HS-5 (cell line): ENCODE data around the gene SPATA17.

Experiments
- DNase-seq: peaks from one replicate; pipeline ENCODE4 v3.0.0-alpha.2; 2012; ENCODE audit warnings: low read depth

SPATA17 gene

GRCh38 chr1:217911908-217912307 lies 280.8 kb downstream of the SPATA17 start:
- DNase-seq, result no peak

DNA sequence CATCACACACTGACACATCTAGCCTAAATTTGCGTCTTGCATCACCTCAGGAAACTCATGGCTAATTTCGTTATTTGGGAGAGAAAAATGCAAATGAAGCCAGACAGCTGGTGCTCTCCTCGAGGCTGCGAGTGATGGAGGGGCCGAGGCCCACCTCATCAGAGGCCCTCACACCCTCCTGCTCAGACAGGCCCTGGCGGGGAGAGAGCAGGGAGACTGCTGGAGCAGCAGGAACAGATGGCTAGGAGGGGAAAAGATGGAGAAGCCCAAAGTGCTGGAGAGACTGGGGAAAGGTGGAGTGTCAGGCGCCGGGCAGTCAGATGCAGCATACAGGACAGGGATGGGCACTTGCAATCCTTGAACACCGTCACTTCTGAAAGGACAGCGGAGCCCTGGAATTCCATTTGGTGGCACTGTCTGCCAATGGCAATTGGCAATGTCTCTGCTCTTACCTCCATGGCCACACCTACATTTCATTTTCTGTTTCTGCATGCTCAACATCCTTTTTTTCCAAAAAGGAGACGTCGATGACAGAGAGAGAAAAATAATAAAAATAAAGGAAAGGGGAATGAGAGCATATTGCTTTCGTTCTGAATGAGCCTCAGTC lies 286.2 kb downstream of the SPATA17 start:
- DNase-seq, result no peak

GRCh38 chr1:217919683-217920388 lies 288.7 kb downstream of the SPATA17 start:
- DNase-seq, result no peak
